Activated T-cell treated with anti-CD3 and anti-CD28 coated beads, Interleukin-2, amount 50 U/mL, for 1 hour (primary cell): ENCODE data around the gene COG5.

ENCODE experiments used
- DNase-seq: peaks from one replicate; pipeline ENCODE4 v3.0.0-alpha.2; 2020

The COG5 gene

GRCh38 chr7:107319724-107320228 is 243.9 kb downstream of the COG5 start:
- DNase-seq, result no peak

- DNase-seq, result no peak
Measured at GRCh38 chr7:107318523-107319160, 245.1 kb downstream of the COG5 start.

- DNase-seq, result no peak
Measured at GRCh38 chr7:107315716-107316220, 248.0 kb downstream of the COG5 start.

GRCh38 chr7:107313355-107313754 is 250.4 kb downstream of the COG5 start:
- DNase-seq, result no peak

GRCh38 chr7:107312418-107312817 is 251.3 kb downstream of the COG5 start:
- no peak for DNase-seq

- no peak for DNase-seq
Measured at GRCh38 chr7:107309296-107309695, 254.4 kb downstream of the COG5 start.

- DNase-seq, result no peak
Measured at GRCh38 chr7:107304636-107305035, 259.1 kb downstream of the COG5 start.

- DNase-seq, result no peak
Measured at GRCh38 chr7:107304063-107304462, 259.7 kb downstream of the COG5 start.

GRCh38 chr7:107302250-107302847 is 261.4 kb downstream of the COG5 start:
- DNase-seq, result no peak

- DNase-seq, result no peak
Measured at GRCh38 chr7:107294182-107294581, 269.5 kb downstream of the COG5 start.

GRCh38 chr7:107292591-107292990 is 271.1 kb downstream of the COG5 start:
- DNase-seq, result no peak

- no peak for DNase-seq
Measured at GRCh38 chr7:107291434-107291833, 272.3 kb downstream of the COG5 start.

- no peak for DNase-seq
Measured at GRCh38 chr7:107286751-107287621, 276.7 kb downstream of the COG5 start.

- DNase-seq, result no peak
Measured at GRCh38 chr7:107284911-107285479, 278.7 kb downstream of the COG5 start.

- DNase-seq, result no peak
Measured at GRCh38 chr7:107277331-107277730, 286.4 kb downstream of the COG5 start.

GRCh38 chr7:107276220-107276827 is 287.4 kb downstream of the COG5 start:
- no peak for DNase-seq

GRCh38 chr7:107274506-107274905 is 289.2 kb downstream of the COG5 start:
- no peak for DNase-seq

GRCh38 chr7:107269790-107270189 is 293.9 kb downstream of the COG5 start:
- DNase-seq, result no peak

- no peak for DNase-seq
Measured at GRCh38 chr7:107268594-107268993, 295.1 kb downstream of the COG5 start.

- DNase-seq, result no peak
Measured at GRCh38 chr7:107267138-107267537, 296.6 kb downstream of the COG5 start.

GRCh38 chr7:107264723-107265122 is 299.0 kb downstream of the COG5 start:
- DNase-seq, result no peak

GRCh38 chr7:107262857-107263256 is 300.9 kb downstream of the COG5 start:
- no peak for DNase-seq

GRCh38 chr7:107258737-107259136 is 305.0 kb downstream of the COG5 start:
- DNase-seq, result no peak
